ENCODE measurements around the gene TAS2R7.

DNA sequence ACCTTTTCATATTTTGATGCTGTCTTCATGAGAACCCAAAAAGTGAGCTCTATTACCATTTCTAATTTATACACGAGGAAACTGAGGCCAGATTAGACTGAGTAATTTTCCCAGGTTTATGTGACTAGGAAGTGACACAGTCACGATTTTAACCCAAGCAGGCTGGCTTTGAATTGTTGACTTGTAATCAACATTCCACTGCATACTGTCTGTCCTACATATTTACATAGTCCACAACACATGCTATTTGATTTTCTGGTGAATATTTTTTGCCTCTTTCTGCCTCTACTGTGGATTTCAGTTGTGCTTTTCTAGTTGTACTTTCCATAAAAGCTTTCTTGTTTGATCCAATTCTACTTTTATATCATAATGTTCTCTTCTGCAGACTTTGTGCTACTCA lies 8.2 kb downstream of the TAS2R7 start:
- TF ChIP-seq CTCF (IDR thresholded peaks at IDR 0.05) (no peak), POLR2A (IDR thresholded peaks at IDR 0.05) (no peak)

Measured in lower leg skin (tissue), 3 donors.